ENCODE measurements around the gene C1QB.
A peak's percentile ranks its signal among the peaks of the same experiment; 100 is the strongest.
"Not testable (repeated sequence)": the region's sequence is repeated elsewhere in the genome, so short reads cannot be mapped to it uniquely, and the experiment has no call there.

The C1QB gene

GRCh38 chr1:22699681-22700520 lies 46.9 kb downstream of the C1QB start:
- DNase-seq = no peak

GRCh38 chr1:22702296-22703085 lies 49.5 kb downstream of the C1QB start:
- DNase-seq = no peak

- peak; percentile 57 for DNase-seq
Observed at GRCh38 chr1:22704440-22705067, 51.5 kb downstream of the C1QB start.

DNA sequence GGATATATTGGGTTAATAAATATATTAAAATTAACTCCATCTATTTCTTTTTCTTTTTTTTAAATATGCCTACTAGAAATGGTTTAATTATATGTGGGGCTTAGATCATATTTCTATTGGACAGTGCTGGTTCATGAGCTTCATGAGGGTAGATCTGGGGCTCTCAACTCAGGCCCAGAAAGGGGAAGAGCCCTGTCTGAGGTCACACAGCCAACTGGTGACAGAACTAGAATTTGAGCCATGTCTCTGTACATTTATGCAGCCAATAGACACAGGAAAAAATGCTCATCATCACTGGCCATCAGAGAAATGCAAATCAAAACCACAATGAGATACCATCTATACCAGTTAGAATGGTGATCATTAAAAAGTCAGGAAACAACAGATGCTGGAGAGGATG lies 52.5 kb downstream of the C1QB start:
- DNase-seq = no peak

GRCh38 chr1:22706100-22706499 lies 53.1 kb downstream of the C1QB start:
- DNase-seq = not testable (repeated sequence)

DNA sequence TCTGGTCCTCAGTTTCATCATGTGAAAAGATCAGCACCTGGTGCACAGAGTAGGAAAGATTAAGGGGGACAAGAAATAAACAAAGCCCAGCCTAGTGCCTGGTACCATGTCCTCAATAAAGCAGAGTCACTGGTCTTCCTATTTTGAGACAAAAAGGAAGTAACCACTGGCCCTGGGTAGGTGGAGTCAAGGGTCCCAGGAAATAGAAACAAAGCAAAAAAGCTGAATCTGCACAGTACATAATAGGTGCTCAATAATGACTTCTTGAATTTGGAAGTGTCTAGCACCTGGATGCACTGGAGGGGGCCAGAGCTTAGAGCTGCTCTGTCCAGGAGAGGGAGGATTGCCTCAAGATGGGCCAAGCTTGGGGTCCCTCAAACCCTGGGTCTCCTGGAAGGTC lies 55.7 kb downstream of the C1QB start:
- DNase-seq = no peak

GRCh38 chr1:22709227-22709626 lies 56.2 kb downstream of the C1QB start:
- no peak for DNase-seq

DNA sequence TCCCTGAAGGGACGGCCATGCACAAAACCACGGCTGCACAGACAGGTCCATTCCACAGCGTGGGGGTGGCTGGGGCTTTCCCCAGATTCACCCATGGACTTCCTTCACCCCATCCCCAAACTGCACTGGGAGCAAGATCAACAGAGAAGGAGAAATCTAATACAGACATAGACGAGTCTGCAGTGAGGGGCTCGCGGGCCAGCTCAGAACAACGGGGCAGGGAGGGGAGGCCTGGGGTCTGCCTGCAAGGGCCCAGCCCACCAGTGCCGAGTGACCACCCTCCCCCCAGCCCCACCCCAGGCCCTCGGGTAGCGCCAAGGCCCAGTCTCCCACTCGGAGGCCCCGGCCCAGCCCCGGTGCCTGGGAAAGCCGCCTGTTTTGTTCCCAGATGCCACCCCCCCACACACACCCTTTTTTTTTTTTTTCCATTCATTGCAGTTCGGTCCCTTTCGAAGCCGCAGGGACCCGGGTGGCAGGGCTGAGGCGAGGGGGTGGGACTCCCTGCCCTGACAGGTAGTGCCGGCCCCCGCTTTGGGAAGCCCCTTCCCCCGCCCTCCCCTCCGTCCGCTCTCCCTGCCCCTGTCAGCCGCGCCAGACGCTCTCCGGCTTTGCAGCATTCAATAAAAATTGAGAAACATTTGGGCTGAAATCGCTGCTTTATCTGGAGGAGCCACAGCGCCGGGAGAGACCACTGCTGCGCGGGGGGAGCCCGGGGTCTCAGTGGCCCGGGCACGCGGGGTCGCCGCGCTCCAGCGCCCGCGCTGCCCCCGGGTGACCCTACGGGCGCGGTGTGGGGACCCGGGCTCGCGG lies 57.1 kb downstream of the C1QB start:
- DNase-seq = no peak

DNA sequence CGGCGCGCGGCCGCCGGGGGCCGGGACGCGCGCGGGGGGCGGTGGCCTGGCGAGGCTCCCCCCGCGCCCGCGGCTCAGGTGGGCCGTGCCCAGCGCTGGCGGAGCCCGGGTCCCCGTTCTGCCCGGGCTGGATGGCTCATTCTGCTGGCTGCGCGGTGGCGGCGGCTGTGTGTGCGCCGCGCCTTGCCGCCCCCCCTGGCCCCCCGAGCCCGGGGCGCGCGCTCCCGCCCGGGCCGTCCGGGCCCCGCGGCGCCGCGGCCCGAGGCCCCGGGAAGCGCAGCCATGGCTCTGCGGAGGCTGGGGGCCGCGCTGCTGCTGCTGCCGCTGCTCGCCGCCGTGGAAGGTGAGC lies 57.6 kb downstream of the C1QB start, which contains the start of gene EPHB2:
Gene EPHB2 (plus strand): TSS at position 139 of the 349 bp plus-strand sequence. CDS start 144 bp downstream, at position 283.
- DNase-seq = no peak

GRCh38 chr1:22711071-22711470 lies 58.0 kb downstream of the C1QB start:
- no peak for DNase-seq
